EL (cell line): ENCODE data around the gene SEC24B.
"Not testable (repeated sequence)": the region's sequence is repeated elsewhere in the genome, so short reads cannot be mapped to it uniquely, and the experiment has no call there.

ENCODE experiments used
- DNase-seq: peaks from one replicate; pipeline ENCODE4 v3.0.0-alpha.2; 2016

Gene SEC24B

DNA sequence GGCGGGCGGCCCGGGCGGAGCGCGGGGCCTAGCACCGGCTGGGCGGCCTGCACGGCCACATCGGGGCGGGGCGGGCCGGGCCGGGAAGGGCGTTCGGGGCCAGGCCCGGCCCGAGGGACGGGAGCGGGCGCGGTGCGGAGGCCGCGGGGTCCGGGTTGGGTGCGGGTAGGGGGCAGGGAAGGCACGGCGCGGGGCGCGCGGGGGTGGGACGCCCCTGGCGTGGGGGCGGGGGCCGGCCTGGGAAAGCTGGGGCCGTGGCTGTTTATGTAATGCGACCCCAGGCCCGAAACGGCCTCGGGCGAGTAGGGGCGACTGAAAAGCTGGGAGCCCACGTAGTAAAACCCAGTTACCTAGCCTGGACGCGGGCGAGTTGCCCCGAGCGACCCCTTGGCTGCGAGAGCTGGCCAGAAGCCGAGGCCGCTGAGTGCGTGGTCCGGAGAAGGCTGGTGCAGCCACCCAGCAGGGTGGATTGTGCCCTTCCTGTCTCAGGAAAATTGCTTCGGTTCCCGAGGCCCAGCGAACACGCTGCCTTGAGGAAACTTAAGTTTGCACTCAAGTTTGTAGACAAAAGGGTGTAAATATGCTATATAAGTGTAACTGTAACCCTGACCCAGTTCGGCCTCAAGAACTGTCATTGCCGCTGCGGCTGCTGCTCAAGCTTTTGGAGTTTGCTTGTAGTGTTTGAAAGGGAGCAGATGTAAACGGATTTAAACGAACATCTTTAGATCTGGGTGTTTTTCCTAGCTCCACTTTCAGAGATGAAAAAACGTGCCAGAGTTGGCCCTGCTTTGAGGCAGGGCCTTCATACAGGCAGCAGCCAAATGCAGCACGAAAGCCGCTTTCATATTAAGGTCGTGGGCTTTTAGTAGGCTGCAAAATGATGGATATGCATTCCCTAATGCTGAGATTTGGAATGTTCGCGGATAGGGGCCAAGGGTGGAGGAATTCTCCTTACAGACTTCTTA lies 674 bp downstream of the SEC24B start:
- peak; percentile 35 for DNase-seq

DNA sequence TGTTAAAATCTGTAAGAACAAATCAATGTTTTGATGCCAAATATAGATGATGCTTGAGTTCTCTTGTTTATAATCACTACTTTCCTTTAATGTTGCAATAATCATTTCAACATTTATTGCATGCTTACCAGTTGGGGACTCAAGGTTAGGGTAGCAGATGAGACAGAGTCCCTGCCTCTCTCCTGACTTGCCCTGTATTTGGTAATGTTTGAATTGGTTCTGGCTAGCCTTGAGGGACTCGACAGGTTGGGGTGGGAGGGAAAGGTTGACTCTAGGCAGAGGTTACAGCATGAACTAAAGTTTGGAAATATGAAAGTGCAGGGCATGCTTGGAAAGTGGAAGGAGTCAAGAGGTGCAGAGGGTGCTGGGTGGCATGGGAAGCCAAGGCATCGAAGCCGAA lies 2.0 kb downstream of the SEC24B start:
- no peak for DNase-seq

- DNase-seq = no peak
Measured at GRCh38 chr4:109436504-109436903, 2.9 kb downstream of the SEC24B start.

GRCh38 chr4:109440948-109441347 lies 7.3 kb downstream of the SEC24B start:
- DNase-seq = no peak

- DNase-seq = peak; percentile 29
Measured at GRCh38 chr4:109441862-109442458, 8.3 kb downstream of the SEC24B start.

DNA sequence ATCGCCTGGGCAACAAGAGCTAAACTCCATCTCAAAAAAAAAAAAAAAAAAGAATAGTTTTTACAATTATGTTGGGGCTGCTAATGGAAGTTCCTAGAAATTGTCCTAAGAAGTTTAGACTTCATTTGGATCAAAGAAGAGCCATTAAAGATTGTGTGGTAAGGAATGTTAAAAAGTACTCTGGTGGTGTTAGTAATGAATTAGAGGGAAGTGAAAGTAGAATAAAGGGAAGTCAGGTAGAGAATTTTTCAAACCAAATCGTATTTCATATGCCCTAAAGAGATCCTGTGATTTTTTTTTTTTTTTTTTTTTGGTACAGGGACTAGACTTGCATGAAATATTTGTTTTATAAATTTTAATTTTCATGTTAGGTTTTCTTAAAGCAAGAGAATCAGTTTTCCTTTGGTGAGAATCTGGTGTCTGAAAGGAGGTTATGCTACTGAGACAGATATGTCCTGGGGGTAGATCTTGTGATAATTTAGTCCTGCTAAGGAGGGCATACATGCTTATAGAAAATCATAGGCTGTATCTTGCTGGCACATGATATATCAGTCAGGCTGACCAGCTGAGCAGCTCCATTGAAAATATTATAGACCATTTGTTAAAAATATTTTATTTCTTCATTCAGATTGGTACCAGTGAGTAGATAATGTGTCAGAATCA lies 10.7 kb downstream of the SEC24B start:
- no peak for DNase-seq

- no peak for DNase-seq
Measured at GRCh38 chr4:109447278-109447677, 13.7 kb downstream of the SEC24B start.

- DNase-seq = no peak
Measured at GRCh38 chr4:109451544-109452273, 18.1 kb downstream of the SEC24B start.

- DNase-seq = not testable (repeated sequence)
Measured at GRCh38 chr4:109453110-109453509, 19.5 kb downstream of the SEC24B start.

GRCh38 chr4:109462297-109462696 lies 28.7 kb downstream of the SEC24B start:
- DNase-seq = no peak

DNA sequence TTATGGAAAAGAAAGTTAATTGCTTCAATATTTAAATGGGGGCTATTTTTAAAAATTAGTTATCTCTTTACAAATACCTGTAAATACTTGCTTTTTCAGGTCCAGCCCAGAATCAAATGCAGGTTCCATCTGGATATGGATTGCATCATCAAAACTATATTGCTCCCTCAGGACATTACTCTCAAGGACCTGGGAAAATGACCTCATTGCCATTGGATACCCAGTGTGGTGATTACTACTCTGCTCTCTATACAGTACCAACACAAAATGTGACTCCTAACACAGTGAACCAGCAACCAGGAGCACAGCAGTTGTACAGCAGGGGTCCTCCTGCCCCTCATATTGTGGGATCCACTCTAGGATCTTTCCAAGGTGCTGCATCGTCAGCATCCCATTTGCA lies 29.2 kb downstream of the SEC24B start:
- DNase-seq = peak; percentile 11

- no peak for DNase-seq
Measured at GRCh38 chr4:109465069-109465468, 31.5 kb downstream of the SEC24B start.

DNA sequence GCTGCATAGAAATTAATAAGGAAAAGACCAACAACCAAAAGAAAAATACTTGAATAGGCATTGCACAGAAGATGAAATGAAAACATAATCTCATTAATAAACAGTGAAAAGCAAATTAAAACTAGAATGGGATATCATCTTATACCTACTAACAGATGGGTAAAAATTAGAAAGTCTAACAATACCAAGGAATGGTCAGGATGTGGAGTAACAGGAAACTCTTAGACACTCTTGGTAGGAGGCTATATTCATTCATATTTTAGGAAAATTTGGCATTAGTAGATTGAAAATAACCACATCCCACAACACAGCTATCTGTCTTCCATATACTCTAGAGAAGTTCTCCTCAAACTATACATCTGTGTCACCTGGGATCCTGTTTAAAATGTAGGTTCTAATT lies 36.3 kb downstream of the SEC24B start:
- no peak for DNase-seq

DNA sequence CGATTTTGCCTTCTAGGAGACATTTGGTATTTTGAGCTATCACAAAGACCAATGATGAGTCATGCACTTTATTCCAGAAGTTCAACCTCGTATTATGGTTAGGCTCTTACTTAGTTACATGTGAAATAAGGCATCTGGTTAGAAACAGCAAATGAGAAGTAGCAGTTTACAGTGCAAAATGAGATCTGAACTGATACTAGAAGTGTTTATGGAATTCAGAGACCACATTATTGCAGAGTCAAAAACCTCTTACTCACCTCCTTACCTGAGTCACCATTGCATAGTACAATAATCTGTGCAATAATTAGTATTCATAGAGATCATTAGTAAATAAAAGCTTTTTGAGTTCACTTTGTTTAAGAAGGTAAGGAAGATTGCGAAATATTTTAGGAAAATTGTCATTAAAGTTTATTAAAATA lies 38.7 kb downstream of the SEC24B start:
- peak; percentile 47 for DNase-seq

DNA sequence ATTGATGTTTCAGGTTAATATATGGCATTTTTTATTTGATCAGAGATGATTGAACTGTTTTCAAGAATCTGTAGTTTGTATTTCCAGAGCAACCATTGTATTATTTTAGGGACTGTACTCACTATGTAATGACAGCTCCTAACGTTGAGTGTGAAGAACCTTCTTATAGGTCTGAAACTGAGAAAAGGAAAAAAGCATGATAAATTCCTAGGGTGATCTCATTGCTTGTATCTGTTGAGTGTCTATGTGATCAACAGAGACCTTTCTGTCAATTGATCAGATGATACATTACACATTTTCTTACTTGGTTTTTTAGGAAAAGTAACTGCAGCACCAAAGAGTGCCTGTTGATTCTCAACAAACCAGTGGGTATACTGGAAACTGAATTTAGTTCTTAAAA lies 40.2 kb downstream of the SEC24B start:
- no peak for DNase-seq

- no peak for DNase-seq
Measured at GRCh38 chr4:109486007-109486406, 52.4 kb downstream of the SEC24B start.

- DNase-seq = no peak
Measured at GRCh38 chr4:109494563-109494962, 60.9 kb downstream of the SEC24B start.

DNA sequence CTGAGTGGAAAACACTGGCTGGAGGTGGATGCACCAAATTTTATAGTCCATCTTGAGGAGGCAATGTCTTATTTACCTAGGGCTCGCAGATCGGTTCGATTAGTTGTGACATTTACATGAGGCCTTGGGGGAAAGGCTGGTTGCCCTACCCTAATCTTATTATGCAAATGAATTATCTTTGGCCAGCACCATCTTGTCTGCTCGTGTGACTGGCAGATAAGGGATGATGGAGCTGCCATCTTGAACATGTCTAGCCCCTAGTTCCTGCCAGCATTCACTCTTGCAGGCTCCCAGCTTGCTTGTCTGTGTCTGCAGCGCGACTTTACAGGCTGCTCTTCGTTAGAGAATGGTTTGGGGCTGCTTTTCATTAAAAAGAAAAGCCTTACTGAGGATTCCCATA lies 61.9 kb downstream of the SEC24B start:
- DNase-seq = no peak

GRCh38 chr4:109496875-109497274 lies 63.3 kb downstream of the SEC24B start:
- no peak for DNase-seq

DNA sequence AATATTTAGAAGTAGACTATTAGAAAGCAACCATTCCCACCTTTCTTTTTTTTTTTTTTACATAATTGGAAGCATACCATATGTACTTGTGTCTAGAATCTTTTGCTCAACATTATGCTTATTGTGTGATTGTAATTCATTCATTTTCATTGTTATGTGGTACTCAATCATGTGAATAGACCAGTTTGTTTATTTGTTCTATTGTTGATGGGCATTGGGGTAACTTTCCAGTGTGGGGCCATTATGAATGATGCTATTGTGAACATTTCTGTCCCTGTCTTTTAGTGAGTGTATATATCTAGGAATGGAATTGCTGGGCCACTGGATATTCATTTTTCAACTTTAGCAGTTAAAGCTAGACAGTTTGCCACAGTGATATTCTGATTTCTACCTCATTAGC lies 63.9 kb downstream of the SEC24B start:
- DNase-seq = no peak

DNA sequence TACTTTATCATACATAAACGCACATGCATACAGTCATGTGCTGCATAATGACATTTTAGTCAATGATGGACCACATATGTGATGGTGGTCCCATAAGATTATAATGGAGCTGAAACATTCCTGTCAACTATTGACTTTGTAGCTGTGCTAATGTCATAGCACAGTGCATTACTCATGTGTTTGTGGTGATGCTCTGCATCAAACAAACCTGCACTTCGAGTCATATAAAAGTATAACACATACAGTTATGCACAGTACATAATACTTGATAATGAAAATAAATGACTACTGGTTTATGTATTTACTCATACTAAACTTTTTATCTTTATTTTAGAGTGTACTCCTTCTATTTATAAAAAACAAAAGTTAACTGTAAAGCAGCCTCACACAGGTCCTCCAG lies 65.9 kb downstream of the SEC24B start:
- no peak for DNase-seq

DNA sequence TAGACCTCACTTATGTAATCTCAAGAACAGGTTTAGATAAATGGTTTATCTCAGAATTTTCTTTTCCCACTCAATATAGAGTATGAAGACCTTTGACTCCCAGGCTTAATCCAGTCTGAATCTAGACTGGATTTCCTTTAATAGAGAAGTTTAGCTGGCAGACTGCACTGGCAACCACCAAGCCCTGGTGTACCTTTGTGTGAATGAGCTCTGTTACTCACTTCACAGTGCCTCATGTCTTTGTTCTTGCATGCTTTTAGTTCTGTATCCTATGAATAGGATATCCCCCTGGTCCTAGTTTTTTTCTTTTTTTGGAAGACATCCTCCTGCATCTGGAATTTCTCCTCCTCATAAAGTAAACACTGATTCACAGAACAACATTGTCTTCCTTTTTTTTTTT lies 73.3 kb downstream of the SEC24B start:
- DNase-seq = no peak

DNA sequence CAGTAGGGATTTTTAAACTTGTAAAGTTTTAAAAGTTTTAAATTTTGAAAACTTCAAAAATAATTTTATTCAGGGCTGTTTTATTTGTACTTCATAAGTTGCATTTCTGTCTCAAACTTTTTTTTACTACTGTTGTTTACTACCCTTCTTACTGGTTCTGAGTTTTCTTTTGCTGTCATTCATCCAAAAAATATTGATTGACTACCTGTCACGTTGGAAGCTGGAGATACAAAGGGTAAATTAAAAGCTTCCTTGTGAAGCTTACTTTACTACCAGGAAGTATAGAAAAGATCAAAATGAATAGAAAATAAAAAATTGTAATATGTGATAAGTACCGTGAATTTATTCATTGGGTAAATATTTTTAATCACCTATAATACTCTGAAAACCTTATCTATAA lies 77.1 kb downstream of the SEC24B start:
- no peak for DNase-seq
